CD8-positive, alpha-beta memory T cell (primary cell): ENCODE measurements around the gene NMT2. TPM values are rescaled to one million over a fixed set of nuclear protein-coding genes. Genes with fewer than 3 reads are reported as not detected.
A peak's percentile ranks its signal among the peaks of the same experiment; 100 is the strongest.

Experiments
- CTCF ChIA-PET: fragments of 350-600 bp; sonication (Branson Sonifier 250); formaldehyde crosslinking; loops from one replicate; lab custom pipeline; 2021; ENCODE audit warnings: antibody characterized with exemption; lab: Charles Lee
- POLR2A ChIA-PET: fragments of 350-600 bp; sonication (Branson Sonifier 250); formaldehyde crosslinking; loops from one replicate; lab custom pipeline; 2021; ENCODE audit warnings: antibody characterized with exemption; lab: Charles Lee
- DNase-seq, 5 donors: peaks; one replicate each; pipeline versions ENCODE4 v3.0.0 to v3.0.0-alpha.2; 2020 to 2022; ENCODE audit warnings: mixed read lengths in 1 of 5
- H3K27ac ChIP-seq: one replicate; pipeline ENCODE4 v1.7.0; 2013; ENCODE audit warnings: low read depth, mild to moderate bottlenecking, low read length, moderate library complexity
- H3K27me3 ChIP-seq: 2 replicates; pipeline ENCODE4 v1.7.0; 2013; ENCODE audit warnings: low read length, mild to moderate bottlenecking; ENCODE audit not compliant: insufficient read depth, poor library complexity, severe bottlenecking
- H3K36me3 ChIP-seq: 2 replicates; pipeline ENCODE4 v1.7.0; 2013; ENCODE audit warnings: mild to moderate bottlenecking, low read length, moderate library complexity; ENCODE audit not compliant: insufficient read depth
- H3K4me1 ChIP-seq: 2 replicates; pipeline ENCODE4 v1.7.0; 2013; ENCODE audit warnings: mild to moderate bottlenecking, low read length, moderate library complexity; ENCODE audit not compliant: insufficient read depth
- H3K4me3 ChIP-seq: 2 replicates; pipeline ENCODE4 v1.7.0; 2013; ENCODE audit warnings: mild to moderate bottlenecking, low read length
- H3K9me3 ChIP-seq: 2 replicates; pipeline ENCODE4 v1.7.0; 2013; ENCODE audit warnings: mild to moderate bottlenecking, low read length
- H3K27ac Mint-ChIP-seq, 8 donors: one replicate each; pipeline ENCODE4 v1.8.0; 2020 to 2021; ENCODE audit warnings: mixed read lengths in 8 of 8, mild to moderate bottlenecking in 6 of 8, inconsistent platforms in 3 of 8, moderate library complexity in 3 of 8
- H3K27me3 Mint-ChIP-seq, 2 donors: one replicate each; pipeline ENCODE4 v1.8.0; 2020 to 2021; ENCODE audit warnings: mixed read lengths in 2 of 2, mild to moderate bottlenecking in 1 of 2, moderate library complexity in 1 of 2
- H3K36me3 Mint-ChIP-seq, 3 donors: one replicate each; pipeline ENCODE4 v1.8.0; 2020 to 2021; ENCODE audit warnings: mixed read lengths in 3 of 3, inconsistent platforms in 1 of 3, mild to moderate bottlenecking in 1 of 3
- H3K4me1 Mint-ChIP-seq, 3 donors: one replicate each; pipeline ENCODE4 v1.8.0; 2020 to 2021; ENCODE audit warnings: mixed read lengths in 3 of 3, inconsistent platforms in 1 of 3, mild to moderate bottlenecking in 1 of 3
- H3K4me3 Mint-ChIP-seq, 7 donors: one replicate each; pipeline ENCODE4 v1.8.0; 2020 to 2021; ENCODE audit warnings: mixed read lengths in 7 of 7, mild to moderate bottlenecking in 6 of 7, moderate library complexity in 4 of 7, inconsistent platforms in 2 of 7
- H3K9me3 Mint-ChIP-seq, 5 donors: one replicate each; pipeline ENCODE4 v1.8.0; 2020 to 2022; ENCODE audit warnings: mixed read lengths in 5 of 5, mild to moderate bottlenecking in 3 of 5, moderate library complexity in 2 of 5, inconsistent platforms in 1 of 5
- polyA plus RNA-seq: library from polyadenylated mRNA; unstranded; fragments of 300-500 nt; fragmentation: Illumina TruSeq; gene quantifications from one replicate; pipeline ENCODE4 v1.2.3, GENCODE V29; 2021
- total RNA-seq, 2 experiments: library from RNA; stranded (reverse); gene quantifications; one replicate each; pipeline ENCODE4 v1.2.3, GENCODE V29; 2021

Gene NMT2
- total and polyA plus RNA-seq, 3 experiments from 2014 or later: 16.1 to 36.6 (median 16.8) TPM

DNA sequence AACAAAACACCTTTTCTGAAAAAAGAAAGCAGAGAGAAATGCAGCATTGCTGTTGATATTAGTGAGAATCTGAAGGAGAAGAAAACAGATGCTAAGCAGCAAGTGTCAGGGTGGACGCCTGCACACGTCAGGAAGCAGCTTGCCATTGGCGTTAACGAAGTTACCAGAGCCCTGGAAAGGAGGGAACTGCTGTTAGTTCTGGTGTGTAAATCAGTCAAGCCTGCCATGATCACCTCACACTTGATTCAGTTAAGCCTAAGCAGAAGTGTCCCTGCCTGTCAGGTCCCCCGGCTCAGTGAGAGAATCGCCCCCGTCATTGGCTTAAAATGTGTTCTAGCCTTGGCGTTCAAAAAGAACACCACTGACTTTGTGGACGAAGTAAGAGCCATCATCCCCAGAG lies 65.0 kb downstream of the NMT2 start:
- Histone ChIP-seq H3K36me3 (peaks cover 16% of the 10 kb centered on the region), H3K27me3 (no peaks in the 10 kb centered on the region), H3K9me3 (no peaks in the 10 kb centered on the region), H3K4me3 (no peak overlapping the region), H3K4me1 (peaks cover 9% of the 10 kb centered on the region), H3K27ac (no peak overlapping the region)
- ChIA-PET CTCF (interaction anchor here (1.3 kb wide), 1 partner anchor 10 kb away, joined by 3 read pairs; no protein-coding TSS in a partner anchor), POLR2A (no interaction called here)
- Mint-ChIP-seq H3K4me3 (no peak overlapping the region), H3K27ac (peak overlapping the region in 1 of 8 donors; percentile 33), H3K36me3 (peaks cover 4 to 75% (median 8%) of the 10 kb centered on the region in 3 donors), H3K27me3 (no peaks in the 10 kb centered on the region), H3K4me1 (peaks cover 19 to 33% (median 30%) of the 10 kb centered on the region in 3 donors), H3K9me3 (no peaks in the 10 kb centered on the region)
- DNase-seq: no peak

DNA sequence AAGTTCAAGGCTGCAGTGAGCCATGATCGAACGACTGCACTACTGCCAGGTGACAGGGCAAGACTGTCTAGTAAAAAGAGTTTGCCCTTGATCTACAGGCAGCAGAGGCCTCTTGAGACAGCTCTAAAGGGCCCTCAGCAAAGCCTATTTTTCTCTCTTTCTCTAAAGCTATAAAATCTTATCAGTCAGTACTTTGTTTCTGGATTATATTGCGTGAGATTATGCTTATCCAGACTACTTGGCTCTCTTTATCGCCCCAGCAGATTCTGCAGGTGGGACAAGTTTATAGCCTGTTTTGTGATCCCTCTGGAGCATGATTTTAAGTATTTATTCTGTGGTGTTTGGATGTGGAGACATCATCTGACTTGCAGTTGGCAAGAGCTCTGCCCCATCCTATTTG lies 68.6 kb downstream of the NMT2 start:
- H3K27me3 Mint-ChIP-seq: peaks cover 0 to 2% of the 10 kb centered on the region in 2 donors
- peaks cover 15% of the 10 kb centered on the region for H3K36me3 ChIP-seq
- H3K36me3 Mint-ChIP-seq: peaks cover 0 to 58% (median 5%) of the 10 kb centered on the region in 3 donors
- DNase-seq: no peak
- H3K4me1 ChIP-seq: peaks cover 18% of the 10 kb centered on the region
- H3K27ac Mint-ChIP-seq: peak overlapping the region; percentile 12 to 96 (median 75)
- H3K9me3 Mint-ChIP-seq: no peaks in the 10 kb centered on the region
- peaks cover 27 to 55% (median 45%) of the 10 kb centered on the region in 3 donors for H3K4me1 Mint-ChIP-seq
- ChIA-PET POLR2A (interaction anchor here (0.7 kb wide), 1 partner anchor 273 kb away, joined by 4 read pairs; no protein-coding TSS in a partner anchor), CTCF (interaction anchor here (1.7 kb wide), 1 partner anchor 9 kb away, joined by 6 read pairs; no protein-coding TSS in a partner anchor)
- no peak overlapping the region for H3K27ac ChIP-seq
- peak overlapping the region in 6 of 7 donors; percentile 15 to 92 (median 29) for H3K4me3 Mint-ChIP-seq
- no peak overlapping the region for H3K4me3 ChIP-seq
- H3K9me3 ChIP-seq: no peaks in the 10 kb centered on the region
- no peaks in the 10 kb centered on the region for H3K27me3 ChIP-seq

DNA sequence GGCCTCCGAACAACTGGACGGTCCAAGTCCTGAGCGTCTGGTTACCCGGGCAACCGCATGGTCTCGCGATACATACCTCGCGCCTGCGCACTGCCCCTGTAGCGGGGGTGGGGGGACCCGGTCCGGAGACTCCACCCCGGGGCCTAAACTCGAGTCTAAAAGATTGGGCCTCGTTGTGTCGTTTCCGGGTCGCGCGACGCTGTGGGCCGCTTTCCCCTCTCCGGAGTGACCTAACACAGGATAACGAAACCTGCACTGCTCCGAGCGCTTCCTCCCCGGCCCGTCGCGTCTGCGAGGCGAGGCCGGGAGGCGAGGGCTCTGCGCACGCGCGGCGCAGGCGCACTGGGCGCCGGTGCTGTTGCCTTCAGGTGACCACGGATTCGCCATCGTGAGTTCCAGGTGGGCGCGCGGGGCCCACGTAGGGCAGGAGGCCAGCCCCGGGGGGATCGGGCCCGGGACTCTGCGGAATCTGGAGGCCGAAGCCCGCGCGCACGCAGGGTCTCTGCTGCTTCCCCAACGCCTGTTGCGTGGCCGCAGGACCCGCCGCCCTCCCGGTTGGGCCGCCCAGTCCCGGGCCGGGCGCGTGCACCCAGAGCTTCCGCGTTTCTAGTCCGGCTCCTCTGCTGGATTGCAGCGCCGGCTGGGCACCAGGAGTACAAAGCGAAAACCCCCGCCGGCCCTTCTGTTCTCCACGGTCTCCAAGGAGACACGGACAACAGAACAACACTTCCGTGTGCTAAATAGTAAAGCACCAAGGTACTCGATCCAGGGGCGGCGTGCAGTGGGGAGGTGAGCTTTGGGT lies 71.3 kb downstream of the NMT2 start, which contains the start of gene RPP38:
RPP38 (plus strand) TSS at position 345 of the 802 bp plus-strand sequence. CDS start 5,960 bp downstream, outside the sequence.
- Mint-ChIP-seq H3K27ac (peak within 1 kb of the TSS; percentile 94 to 99 (median 98)), H3K27me3 (peaks cover 0 to 2% of the 10 kb centered on the region in 2 donors), H3K9me3 (no peaks in the 10 kb centered on the region), H3K4me3 (peak within 1 kb of the TSS; percentile 92 to 99 (median 95)), H3K4me1 (peaks cover 27 to 56% (median 45%) of the 10 kb centered on the region in 3 donors), H3K36me3 (peaks cover 0 to 34% (median 2%) of the 10 kb centered on the region in 3 donors)
- ChIA-PET POLR2A (interaction anchor here (0.6 to 1.0 kb wide), 3 partner anchors 70 to 219 kb away, joined by 3 to 5 read pairs (median 3); partner anchors contain the start of genes NMT2 and SUV39H2), CTCF (interaction anchor here (0.9 to 1.3 kb wide), 2 partner anchors 9 to 1797 kb away, joined by 3 to 6 read pairs; no protein-coding TSS in a partner anchor)
- Histone ChIP-seq H3K9me3 (no peaks in the 10 kb centered on the region), H3K27me3 (no peaks in the 10 kb centered on the region), H3K27ac (peak within 1 kb of the TSS; percentile 93), H3K4me1 (peaks cover 18% of the 10 kb centered on the region), H3K4me3 (peak within 1 kb of the TSS; percentile 56), H3K36me3 (no peaks in the 10 kb centered on the region)
- DNase-seq: peak; percentile 91 to 97 (median 95)

DNA sequence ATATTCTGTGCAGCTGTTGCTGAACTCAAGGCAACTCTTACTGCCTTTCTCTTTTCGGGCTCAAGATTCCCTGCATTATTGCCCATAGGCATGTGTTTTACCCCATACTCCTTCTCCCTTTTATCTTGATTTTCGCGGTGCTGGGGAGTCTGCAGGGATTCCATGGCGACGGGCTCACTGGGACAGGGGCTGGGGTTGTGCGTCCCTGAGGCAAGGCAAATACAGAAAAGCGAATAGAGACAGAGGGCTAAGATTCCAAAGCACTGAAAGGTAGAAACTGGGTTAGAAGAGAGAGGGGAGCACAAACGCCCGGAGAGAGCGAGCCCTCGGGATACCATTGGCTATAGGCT lies 71.9 kb downstream of the NMT2 start:
- Mint-ChIP-seq H3K4me1 (peaks cover 27 to 51% (median 42%) of the 10 kb centered on the region in 3 donors), H3K27ac (peak overlapping the region; percentile 82 to 99 (median 95)), H3K36me3 (peaks cover 0 to 29% (median 2%) of the 10 kb centered on the region in 3 donors), H3K4me3 (peak overlapping the region; percentile 92 to 99 (median 95)), H3K9me3 (no peaks in the 10 kb centered on the region), H3K27me3 (peaks cover 0 to 2% of the 10 kb centered on the region in 2 donors)
- no peaks in the 10 kb centered on the region for H3K27me3 ChIP-seq
- H3K4me1 ChIP-seq: peaks cover 18% of the 10 kb centered on the region
- no peak for DNase-seq
- peak overlapping the region; percentile 93 for H3K27ac ChIP-seq
- no peaks in the 10 kb centered on the region for H3K9me3 ChIP-seq
- H3K36me3 ChIP-seq: no peaks in the 10 kb centered on the region
- ChIA-PET POLR2A (no interaction called here), CTCF (no interaction called here)
- H3K4me3 ChIP-seq: peak overlapping the region; percentile 56

DNA sequence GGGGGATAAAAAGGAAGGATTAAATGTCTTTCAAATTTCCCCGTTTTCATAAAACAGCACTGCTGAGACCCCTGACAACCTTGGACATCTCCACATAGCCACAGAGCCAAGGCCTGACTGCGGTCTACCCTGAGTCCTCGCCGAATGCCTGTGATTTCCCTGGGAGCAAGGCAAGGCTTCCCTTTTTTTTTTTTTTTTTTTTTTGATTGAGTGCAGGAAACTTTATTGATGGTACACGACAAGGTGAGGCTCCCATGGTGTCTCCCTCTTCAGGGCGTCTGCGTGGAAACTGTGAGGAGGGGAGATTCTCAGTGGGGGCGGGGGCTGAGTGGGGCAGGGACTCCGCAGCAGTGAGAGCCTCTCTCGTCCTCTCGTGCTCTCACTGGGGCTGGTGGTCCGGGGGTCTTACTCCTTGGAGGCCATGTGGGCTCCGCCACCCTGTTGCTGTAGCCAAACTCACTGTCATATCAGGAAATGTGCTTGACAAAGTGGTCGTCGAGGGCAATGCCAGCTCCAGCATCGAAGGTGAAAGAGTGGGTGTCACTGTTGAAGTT lies 75.6 kb downstream of the NMT2 start:
- H3K9me3 ChIP-seq: no peaks in the 10 kb centered on the region
- POLR2A ChIA-PET: no interaction called here
- H3K4me3 Mint-ChIP-seq: no peak overlapping the region
- H3K9me3 Mint-ChIP-seq: no peaks in the 10 kb centered on the region
- H3K27ac ChIP-seq: no peak overlapping the region
- peaks cover 0 to 10% (median under 1%) of the 10 kb centered on the region in 3 donors for H3K36me3 Mint-ChIP-seq
- no peak for DNase-seq
- CTCF ChIA-PET: interaction anchor here (1.2 kb wide), 1 partner anchor 12 kb away, joined by 3 read pairs; no protein-coding TSS in a partner anchor
- H3K36me3 ChIP-seq: no peaks in the 10 kb centered on the region
- H3K27me3 ChIP-seq: no peaks in the 10 kb centered on the region
- peaks cover 4% of the 10 kb centered on the region for H3K4me1 ChIP-seq
- H3K4me3 ChIP-seq: no peak overlapping the region
- H3K27me3 Mint-ChIP-seq: peaks cover 0 to 5% of the 10 kb centered on the region in 2 donors
- H3K27ac Mint-ChIP-seq: no peak overlapping the region
- H3K4me1 Mint-ChIP-seq: peaks cover 12 to 27% (median 23%) of the 10 kb centered on the region in 3 donors

DNA sequence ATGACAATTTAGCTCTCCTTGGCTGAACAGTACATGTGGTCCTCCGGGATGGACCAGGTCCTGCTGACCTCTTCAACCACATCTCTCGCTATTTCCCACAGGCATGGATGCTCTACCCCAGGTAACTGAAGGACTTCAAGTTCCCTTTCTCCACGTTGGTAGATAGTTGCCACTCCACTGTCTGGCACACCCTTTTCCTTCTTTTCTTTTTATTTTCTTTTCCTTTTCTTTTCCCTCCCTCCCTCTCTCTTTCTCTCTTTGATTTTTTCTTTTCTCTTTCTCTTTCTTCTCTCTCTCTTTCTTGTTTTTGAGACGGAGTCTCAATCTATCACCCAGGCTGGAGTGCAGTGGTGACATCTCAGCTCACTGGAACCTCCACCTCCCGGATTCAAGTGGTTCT lies 77.1 kb downstream of the NMT2 start:
- Mint-ChIP-seq H3K36me3 (no peaks in the 10 kb centered on the region), H3K9me3 (no peaks in the 10 kb centered on the region), H3K4me1 (peaks cover 4 to 17% (median 13%) of the 10 kb centered on the region in 3 donors), H3K4me3 (peak overlapping the region in 2 of 7 donors; percentile 39 to 81), H3K27me3 (peaks cover 0 to 3% of the 10 kb centered on the region in 2 donors), H3K27ac (peak overlapping the region in 1 of 8 donors; percentile 16)
- Histone ChIP-seq H3K4me1 (no peaks in the 10 kb centered on the region), H3K27me3 (no peaks in the 10 kb centered on the region), H3K36me3 (no peaks in the 10 kb centered on the region), H3K4me3 (no peak overlapping the region), H3K9me3 (no peaks in the 10 kb centered on the region), H3K27ac (no peak overlapping the region)
- no peak for DNase-seq
- ChIA-PET CTCF (interaction anchor here (1.5 kb wide), 1 partner anchor 8 kb away, joined by 6 read pairs; no protein-coding TSS in a partner anchor), POLR2A (no interaction called here)

DNA sequence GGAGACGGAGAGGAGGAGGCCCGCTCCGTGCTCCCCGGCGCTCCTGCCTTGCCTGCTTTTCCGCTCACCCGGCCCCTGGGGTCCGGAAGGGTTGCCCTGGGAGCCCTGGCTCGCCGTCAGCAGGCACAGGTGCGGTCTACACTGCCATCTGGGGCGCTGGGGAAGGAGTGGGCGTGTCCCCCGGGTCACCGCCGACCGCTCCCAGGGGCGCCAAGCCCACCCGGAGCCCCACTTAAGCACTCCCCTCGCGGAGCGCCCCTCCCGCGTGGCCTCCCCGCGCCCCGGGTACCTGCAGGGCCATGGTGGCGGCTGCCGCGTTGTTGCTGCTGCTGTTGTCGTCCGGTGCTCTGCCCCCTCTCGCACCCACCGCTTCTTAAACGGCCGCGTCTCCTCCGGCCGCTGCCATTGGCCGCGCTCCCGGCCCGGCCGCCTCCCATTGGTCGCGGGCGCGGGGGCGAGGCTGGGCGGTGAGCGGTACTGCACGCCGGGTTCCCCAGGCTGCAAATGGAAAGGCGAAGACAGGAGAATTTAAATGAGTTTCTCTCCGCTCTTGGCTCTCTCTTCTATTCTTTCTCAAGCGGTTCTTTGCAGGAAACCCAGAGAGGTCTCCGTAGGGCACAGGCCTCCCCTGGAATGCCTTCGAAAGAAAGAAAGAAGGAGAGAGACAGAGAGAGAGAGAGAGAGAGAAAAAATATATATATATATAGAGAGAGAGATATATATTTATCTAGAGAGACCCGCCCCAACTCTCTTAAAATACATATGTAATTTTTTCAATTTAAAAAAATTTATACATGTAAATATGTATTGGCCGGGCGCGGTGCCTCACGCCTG lies 79.8 kb downstream of the NMT2 start, which contains the start of gene ACBD7:
ACBD7 (minus strand) TSS at position 349 of the 834 bp plus-strand sequence; CDS start at position 301, 48 bp downstream.
- Histone ChIP-seq H3K36me3 (no peaks in the 10 kb centered on the region), H3K27ac (no peak within 1 kb of the TSS), H3K9me3 (no peaks in the 10 kb centered on the region), H3K27me3 (no peaks in the 10 kb centered on the region), H3K4me3 (peak within 1 kb of the TSS; percentile 54), H3K4me1 (no peaks in the 10 kb centered on the region)
- ChIA-PET CTCF (no interaction called here), POLR2A (no interaction called here)
- peak; percentile 70 to 83 (median 79) for DNase-seq
- peaks cover 0 to 3% of the 10 kb centered on the region in 2 donors for H3K27me3 Mint-ChIP-seq
- H3K4me1 Mint-ChIP-seq: peaks cover 0 to 16% (median 1%) of the 10 kb centered on the region in 3 donors
- H3K27ac Mint-ChIP-seq: peak within 1 kb of the TSS in 1 of 8 donors; percentile 24
- H3K9me3 Mint-ChIP-seq: no peaks in the 10 kb centered on the region
- H3K4me3 Mint-ChIP-seq: peak within 1 kb of the TSS; percentile 59 to 83 (median 74)
- H3K36me3 Mint-ChIP-seq: no peaks in the 10 kb centered on the region
